ENCODE measurements around the gene PEX10. TPM values are rescaled to one million over a fixed set of nuclear protein-coding genes. Genes with fewer than 3 reads are reported as not detected.

PEX10 gene
- total RNA-seq, 2 donors from 2014 or later = 38.3 to 49.9 TPM

- Histone ChIP-seq H3K36me3 (peaks cover 2 to 27% of the 10 kb centered on the region in 2 donors), H3K4me1 (replicated peaks) (peaks cover 16% of the 10 kb centered on the region)
- 83% methylated on average over 25 of the region's 25 CpGs for WGBS
Measured at GRCh38 chr1:2407166-2407990, 5.0 kb downstream of the PEX10 start.

GRCh38 chr1:2406451-2407041 is 5.8 kb downstream of the PEX10 start:
- intact Hi-C loops (cut with DNase I) = no loop called here
- Histone ChIP-seq H3K4me1 (replicated peaks) (peaks cover 13% of the 10 kb centered on the region), H3K36me3 (peaks cover 2 to 27% of the 10 kb centered on the region in 2 donors), H3K9me3 (no peaks in the 10 kb centered on the region), H3K27me3 (replicated peaks; ENCODE audit: insufficient read depth) (no peaks in the 10 kb centered on the region), H3K27ac (no peak overlapping the region), H3K4me3 (no peak overlapping the region)
- WGBS = 75% methylated on average over 26 of the region's 26 CpGs
- DNase-seq (ENCODE audit: low spot score) = no peak
- no peak for TF ChIP-seq CTCF (IDR thresholded peaks at IDR 0.05)
- TF ChIP-seq POLR2AphosphoS5 (IDR thresholded peaks at IDR 0.05) = no peak
- no peak for TF ChIP-seq POLR2A (IDR thresholded peaks at IDR 0.05)

More at GRCh38 chr1:2407166-2407990, 5.0 kb downstream of the PEX10 start:
- no peak for TF ChIP-seq CTCF (IDR thresholded peaks at IDR 0.05)
- DNase-seq (ENCODE audit: low spot score) = no peak
- H3K4me3 ChIP-seq = no peak overlapping the region
- intact Hi-C loops (cut with DNase I) = no loop called here
- H3K27ac ChIP-seq = no peak overlapping the region
- no peaks in the 10 kb centered on the region for H3K27me3 ChIP-seq (replicated peaks; ENCODE audit: insufficient read depth)
- H3K9me3 ChIP-seq = no peaks in the 10 kb centered on the region

- no peak for TF ChIP-seq POLR2AphosphoS5 (IDR thresholded peaks at IDR 0.05)
- TF ChIP-seq POLR2A (IDR thresholded peaks at IDR 0.05) = no peak
- TF ChIP-seq CTCF (IDR thresholded peaks at IDR 0.05) = no peak
- peaks cover 10% of the 10 kb centered on the region for H3K4me1 ChIP-seq (replicated peaks)
- intact Hi-C loops (cut with DNase I) = no loop called here
- WGBS = 85% methylated on average over 25 of the region's 28 CpGs
- DNase-seq (ENCODE audit: low spot score) = no peak
- peaks cover 2 to 27% of the 10 kb centered on the region in 2 donors for H3K36me3 ChIP-seq
- H3K27me3 ChIP-seq (replicated peaks; ENCODE audit: insufficient read depth) = no peaks in the 10 kb centered on the region
- H3K27ac ChIP-seq = no peak overlapping the region
- no peaks in the 10 kb centered on the region for H3K9me3 ChIP-seq
- no peak overlapping the region for H3K4me3 ChIP-seq
Measured at GRCh38 chr1:2405588-2406295, 6.6 kb downstream of the PEX10 start.

- TF ChIP-seq POLR2AphosphoS5 (IDR thresholded peaks at IDR 0.05) (no peak), CTCF (IDR thresholded peaks at IDR 0.05) (no peak), POLR2A (IDR thresholded peaks at IDR 0.05) (no peak)
- intact Hi-C loops (cut with DNase I) = no loop called here
- no peaks in the 10 kb centered on the region for H3K9me3 ChIP-seq
- 79% methylated on average over 24 of the region's 24 CpGs for WGBS
- no peak overlapping the region for H3K4me3 ChIP-seq
- no peak for DNase-seq (ENCODE audit: low spot score)
- peaks cover 2 to 27% of the 10 kb centered on the region in 2 donors for H3K36me3 ChIP-seq
- no peaks in the 10 kb centered on the region for H3K27me3 ChIP-seq (replicated peaks; ENCODE audit: insufficient read depth)
- H3K4me1 ChIP-seq (replicated peaks) = peaks cover 8% of the 10 kb centered on the region
- peak overlapping the region in 1 of 2 donors; percentile 50 for H3K27ac ChIP-seq
Measured at GRCh38 chr1:2404890-2405511, 7.4 kb downstream of the PEX10 start.
